ENCODE measurements around the gene STXBP1. TPM values are rescaled to one million over a fixed set of nuclear protein-coding genes. Genes with fewer than 3 reads are reported as not detected.

The STXBP1 gene
- total and polyA plus RNA-seq, 2 of the 8 experiments (the other 6 are each of a cell fraction or from before 2014, with no cell fraction given), result 11.5 to 60.9 TPM

- H3K27me3 ChIP-seq (replicated peaks in 1 of 4; ENCODE audit: control insufficient read depth in 3 of 4, extremely low read depth in 1 of 4, insufficient read depth in 3 of 4, low read length in 3 of 4), result no peaks in the 10 kb centered on the region
- H4K8ac ChIP-seq (ENCODE audit: extremely low read depth, insufficient read depth, low read length), result no peak overlapping the region
- no peaks in the 10 kb centered on the region for H3K79me2 ChIP-seq (ENCODE audit: control insufficient read depth in 1 of 2, insufficient read depth in 2 of 2, low read length in 2 of 2)
- 74% methylated on average over 4 of the region's 4 CpGs; no CpG with 5 or more reads in 1 of the 2 experiments for WGBS, 2 experiments (ENCODE audit: extremely low coverage in 1 of 2, insufficient coverage in 1 of 2, insufficient read length in 1 of 2, insufficient replicate concordance in 2 of 2, low coverage in 1 of 2, low lambda C conversion rate in 2 of 2, missing lambda C conversion rate in 1 of 2)
- H3K36me3 ChIP-seq (ENCODE audit: control insufficient read depth in 2 of 4, insufficient read depth in 4 of 4, low read length in 3 of 4), result no peaks in the 10 kb centered on the region
- no peak overlapping the region for H3K4ac ChIP-seq (replicated peaks; ENCODE audit: insufficient read length, low read depth, low read length)
- H2AFZ ChIP-seq (ENCODE audit: low read length), result no peak overlapping the region
- H3K56ac ChIP-seq (replicated peaks; ENCODE audit: insufficient read length, low read depth, low read length), result no peak overlapping the region
- H2BK20ac ChIP-seq (ENCODE audit: low read length), result no peak overlapping the region
- H3K9ac ChIP-seq (replicated peaks in 1 of 4; ENCODE audit: extremely low read depth in 1 of 4, low read depth in 3 of 4, low read length in 3 of 4), result no peak overlapping the region
- H3K4me2 ChIP-seq (ENCODE audit: insufficient read depth in 1 of 2, low read depth in 2 of 2, low read length in 2 of 2), result no peak overlapping the region
- no peak overlapping the region for H2BK15ac ChIP-seq (ENCODE audit: low read length)
- no peaks in the 10 kb centered on the region for H3K9me3 ChIP-seq (ENCODE audit: insufficient read depth in 2 of 2, low read depth in 1 of 2, low read length in 1 of 2)
- no peak overlapping the region for H2BK120ac ChIP-seq (replicated peaks; ENCODE audit: low read depth, low read length)
- H2BK5ac ChIP-seq (ENCODE audit: low read depth, low read length), result no peak overlapping the region
- no peak overlapping the region for H4K5ac ChIP-seq (ENCODE audit: insufficient read length, low read depth, low read length)
- peaks cover 0 to 2% of the 10 kb centered on the region in 2 experiments for H4K20me1 ChIP-seq (replicated peaks in 1 of 2; ENCODE audit: control insufficient read depth in 1 of 2, insufficient read depth in 2 of 2, low read length in 2 of 2)
- H3K23ac ChIP-seq (ENCODE audit: insufficient read length), result no peak overlapping the region
- H3K18ac ChIP-seq (ENCODE audit: extremely low read depth, low read length), result no peak overlapping the region
- DNase-seq (ENCODE audit: low read depth in 1 of 2, low spot score in 2 of 2), result no peak
- H3K4me1 ChIP-seq (replicated peaks in 1 of 4; ENCODE audit: control insufficient read depth in 3 of 4, insufficient read depth in 4 of 4, low read length in 3 of 4), result peaks cover 0 to 3% (median 0%) of the 10 kb centered on the region in 4 experiments; a peak in 3 of 7 replicates
- H4K91ac ChIP-seq (replicated peaks; ENCODE audit: insufficient read length, low read length), result no peak overlapping the region
- peaks cover 5% of the 10 kb centered on the region; the same call in 1 of the 2 replicates for H3K23me2 ChIP-seq (ENCODE audit: low read depth, low read length)
- ChIA-PET CTCF (ENCODE audit: partially characterized antibody) (interaction anchor here (0.6 to 13.7 kb wide), 32 partner anchors 10 to 375 kb away, joined by 3 to 193 read pairs (median 4); partner anchors contain the start of gene TOR2A), POLR2A (ENCODE audit: partially characterized antibody) (interaction anchor here (0.7 to 2.4 kb wide), 3 partner anchors 8 to 138 kb away, joined by 3 to 7 read pairs (median 3); no protein-coding TSS in a partner anchor)
- no peak for FAIRE-seq
- no peak overlapping the region for H2AK5ac ChIP-seq (ENCODE audit: low read depth, low read length)
- no peak overlapping the region for H3K14ac ChIP-seq (ENCODE audit: insufficient read length)
- no peak overlapping the region for H3K27ac ChIP-seq (ENCODE audit: low read depth, low read length)
- no peak overlapping the region for H2BK12ac ChIP-seq (ENCODE audit: low read depth, low read length)
- no peak overlapping the region for H3K4me3 ChIP-seq (ENCODE audit: extremely low read depth in 1 of 4, insufficient read depth in 2 of 4, low read depth in 3 of 4, low read length in 4 of 4)
- no peaks in the 10 kb centered on the region for H3K79me1 ChIP-seq (ENCODE audit: low read depth, low read length)
- TF ChIP-seq JUN (IDR thresholded peaks at IDR 0.05; ENCODE audit: low read depth, low read length), result no peak
- no peak for TF ChIP-seq EP300 (IDR thresholded peaks at IDR 0.05; ENCODE audit: borderline replicate concordance in 1 of 2, low read depth in 2 of 2, low read length in 2 of 2)
- TF ChIP-seq GABPA (IDR thresholded peaks at IDR 0.05; ENCODE audit: borderline replicate concordance, insufficient read depth, low read length), result no peak
- no peak for TF ChIP-seq TAF7 (optimal IDR thresholded peaks at IDR 0.05; ENCODE audit: borderline replicate concordance, low read depth, low read length)
- TF ChIP-seq POU5F1 (IDR thresholded peaks at IDR 0.05; ENCODE audit: low read depth, low read length), result no peak
- TF ChIP-seq TEAD4 (IDR thresholded peaks at IDR 0.05; ENCODE audit: low read depth, low read length), result no peak
- TF ChIP-seq ZNF274 (IDR thresholded peaks at IDR 0.05; ENCODE audit: borderline replicate concordance, extremely low read depth, low read length), result no peak
- TF ChIP-seq HDAC2 (IDR thresholded peaks at IDR 0.05; ENCODE audit: borderline replicate concordance in 1 of 2, low read depth in 2 of 2, low read length in 2 of 2), result no peak
- no peak for TF ChIP-seq CEBPB (IDR thresholded peaks at IDR 0.05; ENCODE audit: low read depth, low read length)
Measured at GRCh38 chr9:127585161-127585819, 26.8 kb upstream of the STXBP1 start.
